BJ (cell line): ENCODE measurements around the gene TMEM143. TPM values are rescaled to one million over a fixed set of nuclear protein-coding genes. Genes with fewer than 3 reads are reported as not detected.

ENCODE experiments used
- CTCF ChIA-PET: fragments of 350-600 bp; formaldehyde crosslinking; extraction: SDS; loops from one replicate; lab custom pipeline; 2021; ENCODE audit warnings: antibody characterized with exemption, inconsistent platforms; lab: Yijun Ruan, JAX
- POLR2A ChIA-PET: fragments of 300-600 bp; sonication (Branson Sonifier 250); formaldehyde crosslinking; extraction: SDS; loops from one replicate; lab custom pipeline; 2021; ENCODE audit warnings: antibody characterized with exemption; lab: Charles Lee
- DNase-seq: peaks from one replicate; pipeline ENCODE4 v3.0.0-alpha.2; 2011; ENCODE audit warnings: low read depth
- H3K27me3 ChIP-seq: 2 replicates; pipeline ENCODE4 v1.6.0; 2011; ENCODE audit warnings: low read length; ENCODE audit not compliant: control insufficient read depth, insufficient read depth
- H3K36me3 ChIP-seq: 2 replicates; pipeline ENCODE4 v1.5.1; 2011; ENCODE audit warnings: low read length; ENCODE audit not compliant: control insufficient read depth, insufficient read depth
- H3K4me3 ChIP-seq: 2 replicates; pipeline ENCODE4 v1.5.1; 2011; ENCODE audit warnings: low read depth, mild to moderate bottlenecking, control low read depth, low read length
- polyA plus RNA-seq: library from polyadenylated mRNA; depleted of rRNA; stranded (reverse); fragments of >200 nt; gene quantifications from 2 replicates; pipeline ENCODE4 v1.2.3, GENCODE V29; 2011
- TF ChIP-seq, protein P1 (sequence below): IDR thresholded peaks from 2 replicates; pipeline ENCODE4 v1.5.1; 2011; ENCODE audit warnings: low read depth, mild to moderate bottlenecking, control low read depth, inconsistent platforms, low read length, moderate library complexity; ENCODE audit not compliant: insufficient read depth

Gene TMEM143
- polyA plus RNA-seq, 1 experiment, result 9.9 TPM

DNA sequence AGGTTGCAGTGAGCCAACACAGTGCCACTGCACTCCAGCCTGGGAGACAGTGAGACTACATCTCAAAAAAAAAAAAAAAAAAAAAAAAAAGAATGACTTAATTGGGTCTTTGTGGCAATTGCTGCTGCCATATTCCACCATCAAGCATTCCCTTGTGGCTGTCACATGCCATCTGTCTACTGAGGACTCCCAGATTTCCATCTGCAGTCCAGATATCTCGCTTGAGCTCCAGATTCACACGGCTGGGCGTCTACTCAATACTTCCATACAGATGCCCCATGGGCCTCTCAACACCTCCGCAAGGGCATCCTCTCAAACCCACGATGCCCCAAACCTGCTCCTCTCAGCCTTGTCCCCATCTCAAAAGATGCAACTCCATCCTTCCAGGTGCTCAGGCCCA lies 12.9 kb downstream of the TMEM143 start:
- POLR2A ChIA-PET, result no interaction called here
- Histone ChIP-seq H3K36me3 (no peaks in the 10 kb centered on the region), H3K27me3 (no peaks in the 10 kb centered on the region), H3K4me3 (no peak overlapping the region)
- TF ChIP-seq, protein P1, sequence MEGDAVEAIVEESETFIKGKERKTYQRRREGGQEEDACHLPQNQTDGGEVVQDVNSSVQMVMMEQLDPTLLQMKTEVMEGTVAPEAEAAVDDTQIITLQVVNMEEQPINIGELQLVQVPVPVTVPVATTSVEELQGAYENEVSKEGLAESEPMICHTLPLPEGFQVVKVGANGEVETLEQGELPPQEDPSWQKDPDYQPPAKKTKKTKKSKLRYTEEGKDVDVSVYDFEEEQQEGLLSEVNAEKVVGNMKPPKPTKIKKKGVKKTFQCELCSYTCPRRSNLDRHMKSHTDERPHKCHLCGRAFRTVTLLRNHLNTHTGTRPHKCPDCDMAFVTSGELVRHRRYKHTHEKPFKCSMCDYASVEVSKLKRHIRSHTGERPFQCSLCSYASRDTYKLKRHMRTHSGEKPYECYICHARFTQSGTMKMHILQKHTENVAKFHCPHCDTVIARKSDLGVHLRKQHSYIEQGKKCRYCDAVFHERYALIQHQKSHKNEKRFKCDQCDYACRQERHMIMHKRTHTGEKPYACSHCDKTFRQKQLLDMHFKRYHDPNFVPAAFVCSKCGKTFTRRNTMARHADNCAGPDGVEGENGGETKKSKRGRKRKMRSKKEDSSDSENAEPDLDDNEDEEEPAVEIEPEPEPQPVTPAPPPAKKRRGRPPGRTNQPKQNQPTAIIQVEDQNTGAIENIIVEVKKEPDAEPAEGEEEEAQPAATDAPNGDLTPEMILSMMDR, result no peak
- CTCF ChIA-PET, result interaction anchor here (0.6 to 2.2 kb wide), 14 partner anchors 10 to 233 kb away, joined by 3 to 9 read pairs (median 4); partner anchors contain the start of genes EMP3, KDELR1, SYNGR4 and TMEM143
- DNase-seq, result no peak

DNA sequence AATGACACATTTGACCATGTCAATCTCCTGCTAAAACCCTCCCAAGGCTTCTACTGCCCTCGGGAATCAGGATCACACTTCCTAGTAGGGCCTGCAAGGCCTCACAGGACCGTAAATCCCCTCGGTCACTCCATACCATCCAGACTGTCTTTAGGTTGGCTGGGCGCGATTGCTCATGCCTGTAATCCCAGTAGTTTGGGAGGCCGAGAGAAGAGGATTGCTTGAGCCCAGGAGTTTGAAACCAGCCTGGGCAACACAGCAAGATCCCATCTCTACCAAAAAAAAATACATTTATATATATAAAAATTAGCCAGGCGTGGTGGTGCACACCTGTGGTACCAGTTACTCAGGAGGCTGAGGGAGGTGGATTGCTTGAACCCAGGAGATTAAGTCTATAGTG lies 15.0 kb downstream of the TMEM143 start:
- ChIA-PET CTCF (interaction anchor here (0.7 to 1.7 kb wide), 2 partner anchors 17 to 57 kb away, joined by 3 to 5 read pairs; no protein-coding TSS in a partner anchor), POLR2A (no interaction called here)
- TF ChIP-seq, protein P1, result no peak
- DNase-seq, result no peak
- Histone ChIP-seq H3K36me3 (no peaks in the 10 kb centered on the region), H3K27me3 (no peaks in the 10 kb centered on the region), H3K4me3 (no peak overlapping the region)

DNA sequence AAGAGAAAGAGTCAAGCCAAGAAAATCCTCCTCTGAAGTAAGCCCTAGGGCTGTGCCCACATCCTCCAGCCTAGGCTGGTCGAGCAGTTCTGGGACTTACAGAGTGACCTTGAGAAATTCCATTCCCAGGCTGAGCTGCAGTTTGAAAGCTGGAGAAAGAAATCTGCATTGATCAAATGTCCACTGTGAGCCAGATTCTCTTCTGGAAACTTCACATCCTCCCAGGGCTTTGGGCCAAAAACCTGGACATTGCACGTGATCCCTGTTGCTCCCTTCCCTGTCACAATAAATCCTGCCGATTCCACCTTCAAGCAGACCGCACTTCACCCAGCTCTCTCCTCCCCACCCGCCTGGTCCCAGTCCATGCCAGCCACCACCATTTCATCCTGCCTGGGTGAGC lies 15.7 kb downstream of the TMEM143 start:
- Histone ChIP-seq H3K4me3 (no peak overlapping the region), H3K36me3 (no peaks in the 10 kb centered on the region), H3K27me3 (no peaks in the 10 kb centered on the region)
- POLR2A ChIA-PET, result no interaction called here
- no peak for DNase-seq
- TF ChIP-seq, protein P1, result no peak
- CTCF ChIA-PET, result interaction anchor here (0.6 to 4.0 kb wide), 2 partner anchors 15 to 17 kb away, joined by 3 to 20 read pairs; no protein-coding TSS in a partner anchor

DNA sequence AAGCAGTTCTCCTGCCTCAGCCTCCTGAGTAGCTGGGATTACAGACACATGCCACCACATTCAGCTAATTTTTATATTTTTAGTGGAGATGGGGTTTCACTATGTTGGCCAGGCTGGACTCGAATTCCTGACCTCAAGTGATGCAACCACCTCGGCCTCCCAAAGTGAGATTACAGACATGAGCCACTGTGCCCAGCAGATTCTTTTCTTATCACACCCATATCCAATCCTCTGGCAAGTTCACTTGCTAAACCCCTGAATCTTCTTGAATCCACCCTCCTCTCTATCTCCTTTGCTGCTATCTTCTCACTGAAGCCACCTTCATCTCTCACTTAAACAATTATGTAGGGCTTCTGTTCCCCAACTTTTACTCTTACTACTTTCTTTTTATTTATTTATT lies 17.5 kb downstream of the TMEM143 start:
- no peaks in the 10 kb centered on the region for H3K36me3 ChIP-seq
- no peaks in the 10 kb centered on the region for H3K27me3 ChIP-seq
- DNase-seq, result no peak
- CTCF ChIA-PET, result interaction anchor here (1.3 to 4.0 kb wide), 2 partner anchors 13 to 45 kb away, joined by 3 to 20 read pairs; partner anchors contain the start of gene KDELR1
- no peak overlapping the region for H3K4me3 ChIP-seq
- TF ChIP-seq, protein P1, result no peak
- POLR2A ChIA-PET, result no interaction called here

DNA sequence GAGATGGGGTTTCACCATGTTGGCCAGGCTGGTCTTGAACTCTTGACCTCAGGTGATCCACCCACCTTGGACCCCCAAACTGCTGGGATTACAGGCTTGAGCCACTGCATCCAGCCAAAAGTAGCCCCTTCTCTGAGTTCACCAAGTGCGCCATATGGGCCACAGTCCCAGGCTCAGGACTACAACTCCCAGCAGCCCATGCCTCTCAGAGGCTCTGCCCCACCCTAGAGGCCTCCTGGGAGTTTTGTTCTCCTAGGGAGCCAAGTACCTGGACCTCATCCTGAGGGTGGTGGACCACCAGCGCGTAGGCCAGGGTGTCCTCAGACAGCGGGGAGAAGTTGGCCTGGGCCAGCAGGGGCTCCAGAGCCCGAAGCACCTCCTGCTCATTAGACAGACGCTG lies 18.8 kb downstream of the TMEM143 start:
- Histone ChIP-seq H3K27me3 (no peaks in the 10 kb centered on the region), H3K36me3 (no peaks in the 10 kb centered on the region; the same call in 1 of the 2 replicates), H3K4me3 (no peak overlapping the region)
- ChIA-PET CTCF (interaction anchor here (4.0 kb wide), 1 partner anchor 12 kb away, joined by 20 read pairs; no protein-coding TSS in a partner anchor), POLR2A (no interaction called here)
- TF ChIP-seq, protein P1, result no peak
- no peak for DNase-seq
